VCaP (cell line): ENCODE results near the gene DDX20.

Source experiments
- H3K27ac ChIP-seq: fragments of 450-650 bp; 2 replicates; pipeline ENCODE4 v1.5.1; 2017
- CTCF ChIP-seq: fragments of 450-650 bp; conservative IDR thresholded peaks from 2 replicates; pipeline ENCODE4 v1.5.1; 2017; ENCODE audit warnings: mild to moderate bottlenecking, moderate library complexity

Gene DDX20

GRCh38 chr1:111755331-111756123 lies at the start of gene DDX20:
TSS of gene DDX20 (plus strand) at chr1:111755901. CDS start at chr1:111755925, 24 bp downstream.
- TF ChIP-seq CTCF: peak; percentile 95
- H3K27ac ChIP-seq: peak within 1 kb of the TSS; percentile 99

GRCh38 chr1:111706921-111707320 lies 48.8 kb upstream of the DDX20 start:
- no peak for TF ChIP-seq CTCF
- H3K27ac ChIP-seq: no peak overlapping the region

GRCh38 chr1:111707906-111708305 lies 47.8 kb upstream of the DDX20 start:
- TF ChIP-seq CTCF: no peak
- no peak overlapping the region for H3K27ac ChIP-seq

GRCh38 chr1:111709986-111710385 lies 45.7 kb upstream of the DDX20 start:
- TF ChIP-seq CTCF: no peak
- H3K27ac ChIP-seq: no peak overlapping the region

- no peak overlapping the region for H3K27ac ChIP-seq
- no peak for TF ChIP-seq CTCF
Measured at GRCh38 chr1:111716333-111716732, 39.4 kb upstream of the DDX20 start.

- no peak overlapping the region for H3K27ac ChIP-seq
- TF ChIP-seq CTCF: no peak
Measured at GRCh38 chr1:111717450-111717849, 38.3 kb upstream of the DDX20 start.

GRCh38 chr1:111719135-111719534 lies 36.6 kb upstream of the DDX20 start:
- no peak for TF ChIP-seq CTCF
- H3K27ac ChIP-seq: no peak overlapping the region
